Skeletal muscle cell (primary cell): ENCODE measurements around the gene ARID5B.

Source experiments
- DNase-seq: peaks from one replicate; pipeline ENCODE4 v3.0.0-alpha.2; 2010; ENCODE audit warnings: low read depth
- H3K4me3 ChIP-seq: 2 replicates; pipeline ENCODE4 v1.5.1; 2011; ENCODE audit warnings: low read depth, mild to moderate bottlenecking, control low read depth, low read length, moderate library complexity

ARID5B gene

GRCh38 chr10:61998937-61999336 is 97.4 kb downstream of the ARID5B start:
- DNase-seq, result no peak
- H3K4me3 ChIP-seq, result no peak overlapping the region

- H3K4me3 ChIP-seq, result no peak overlapping the region
- no peak for DNase-seq
These were observed 98.6 kb downstream of the ARID5B start for GRCh38 chr10:62000037-62000603.

GRCh38 chr10:62000726-62001125 is 99.2 kb downstream of the ARID5B start:
- no peak for DNase-seq
- no peak overlapping the region for H3K4me3 ChIP-seq

GRCh38 chr10:62001898-62002297 is 100.4 kb downstream of the ARID5B start:
- no peak overlapping the region for H3K4me3 ChIP-seq

GRCh38 chr10:62002753-62003152 is 101.3 kb downstream of the ARID5B start:
- H3K4me3 ChIP-seq, result no peak overlapping the region
- DNase-seq, result no peak

More at GRCh38 chr10:62001898-62002297, 100.4 kb downstream of the ARID5B start:
- no peak for DNase-seq

GRCh38 chr10:62004042-62004441 is 102.5 kb downstream of the ARID5B start:
- no peak for DNase-seq
- no peak overlapping the region for H3K4me3 ChIP-seq

- peak; percentile 55 for DNase-seq
- H3K4me3 ChIP-seq, result no peak overlapping the region
These were observed 103.8 kb downstream of the ARID5B start for GRCh38 chr10:62005281-62005680.

GRCh38 chr10:62005687-62006086 is 104.2 kb downstream of the ARID5B start:
- no peak overlapping the region for H3K4me3 ChIP-seq
- DNase-seq, result no peak

GRCh38 chr10:62007145-62007544 is 105.6 kb downstream of the ARID5B start:
- no peak overlapping the region for H3K4me3 ChIP-seq
- DNase-seq, result no peak

GRCh38 chr10:62008196-62008595 is 106.7 kb downstream of the ARID5B start:
- no peak overlapping the region for H3K4me3 ChIP-seq
- no peak for DNase-seq

GRCh38 chr10:62008946-62009345 is 107.4 kb downstream of the ARID5B start:
- DNase-seq, result no peak
- no peak overlapping the region for H3K4me3 ChIP-seq

- no peak for DNase-seq
- no peak overlapping the region for H3K4me3 ChIP-seq
These were observed 108.9 kb downstream of the ARID5B start for GRCh38 chr10:62010366-62010765.

GRCh38 chr10:62011558-62011957 is 110.1 kb downstream of the ARID5B start:
- H3K4me3 ChIP-seq, result no peak overlapping the region
- DNase-seq, result no peak

- H3K4me3 ChIP-seq, result no peak overlapping the region
- no peak for DNase-seq
These were observed 110.8 kb downstream of the ARID5B start for GRCh38 chr10:62012318-62012717.

GRCh38 chr10:62014510-62014909 is 113.0 kb downstream of the ARID5B start:
- H3K4me3 ChIP-seq, result no peak overlapping the region
- DNase-seq, result no peak

GRCh38 chr10:62015994-62016393 is 114.5 kb downstream of the ARID5B start:
- H3K4me3 ChIP-seq, result no peak overlapping the region
- DNase-seq, result no peak

GRCh38 chr10:62016623-62017490 is 115.4 kb downstream of the ARID5B start:
- no peak for DNase-seq
- no peak overlapping the region for H3K4me3 ChIP-seq

GRCh38 chr10:62017491-62017870 is 116.0 kb downstream of the ARID5B start:
- no peak for DNase-seq
- H3K4me3 ChIP-seq, result no peak overlapping the region

GRCh38 chr10:62018131-62018911 is 116.8 kb downstream of the ARID5B start:
- DNase-seq, result no peak
- H3K4me3 ChIP-seq, result no peak overlapping the region

GRCh38 chr10:62019013-62019684 is 117.7 kb downstream of the ARID5B start:
- no peak for DNase-seq

More at GRCh38 chr10:62019013-62019684, 117.7 kb downstream of the ARID5B start:
- H3K4me3 ChIP-seq, result no peak overlapping the region
